Stimulated activated CD4-positive, alpha-beta T cell treated with anti-CD3 and anti-CD28 coated beads, TNF-alpha, amount 100 ng/mL, for 1 hour (primary cell): ENCODE results near the gene ADAP2.
"Not testable (repeated sequence)": the region's sequence is repeated elsewhere in the genome, so short reads cannot be mapped to it uniquely, and the experiment has no call there.

Experiments
- DNase-seq, 3 donors: peaks; one replicate each; pipeline ENCODE4 v3.0.0-alpha.2; 2020; ENCODE audit warnings: low read depth in 3 of 3, low spot score in 1 of 3

The ADAP2 gene

GRCh38 chr17:30929081-30929633 is 7.4 kb downstream of the ADAP2 start:
- no peak for DNase-seq

- DNase-seq: not testable (repeated sequence)
These were observed 8.1 kb downstream of the ADAP2 start for GRCh38 chr17:30929861-30930260.

GRCh38 chr17:30930495-30930894 is 8.8 kb downstream of the ADAP2 start:
- DNase-seq: no peak

DNA sequence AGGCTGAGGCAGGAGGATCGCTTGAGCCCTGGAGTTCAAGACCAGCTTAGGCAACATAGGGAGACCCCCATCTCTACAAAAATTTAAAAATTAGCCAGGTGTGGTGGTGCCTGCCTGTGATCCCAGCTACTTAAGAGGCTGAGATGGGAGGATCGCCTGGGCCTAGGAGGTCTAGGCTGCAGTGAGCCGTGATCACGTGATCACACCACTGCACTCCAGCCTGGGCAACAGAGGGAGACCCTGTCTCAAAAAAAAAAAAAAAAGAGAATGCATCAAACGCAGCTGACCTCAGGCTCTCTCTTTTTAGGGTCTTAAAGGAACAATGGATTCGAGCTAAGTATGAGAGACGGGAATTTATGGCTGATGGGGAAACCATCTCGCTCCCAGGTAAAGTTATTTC is 9.8 kb downstream of the ADAP2 start:
- not testable (repeated sequence) for DNase-seq

GRCh38 chr17:30933966-30934365 is 12.2 kb downstream of the ADAP2 start:
- no peak for DNase-seq

GRCh38 chr17:30939051-30939689 is 17.4 kb downstream of the ADAP2 start:
- DNase-seq: no peak

DNA sequence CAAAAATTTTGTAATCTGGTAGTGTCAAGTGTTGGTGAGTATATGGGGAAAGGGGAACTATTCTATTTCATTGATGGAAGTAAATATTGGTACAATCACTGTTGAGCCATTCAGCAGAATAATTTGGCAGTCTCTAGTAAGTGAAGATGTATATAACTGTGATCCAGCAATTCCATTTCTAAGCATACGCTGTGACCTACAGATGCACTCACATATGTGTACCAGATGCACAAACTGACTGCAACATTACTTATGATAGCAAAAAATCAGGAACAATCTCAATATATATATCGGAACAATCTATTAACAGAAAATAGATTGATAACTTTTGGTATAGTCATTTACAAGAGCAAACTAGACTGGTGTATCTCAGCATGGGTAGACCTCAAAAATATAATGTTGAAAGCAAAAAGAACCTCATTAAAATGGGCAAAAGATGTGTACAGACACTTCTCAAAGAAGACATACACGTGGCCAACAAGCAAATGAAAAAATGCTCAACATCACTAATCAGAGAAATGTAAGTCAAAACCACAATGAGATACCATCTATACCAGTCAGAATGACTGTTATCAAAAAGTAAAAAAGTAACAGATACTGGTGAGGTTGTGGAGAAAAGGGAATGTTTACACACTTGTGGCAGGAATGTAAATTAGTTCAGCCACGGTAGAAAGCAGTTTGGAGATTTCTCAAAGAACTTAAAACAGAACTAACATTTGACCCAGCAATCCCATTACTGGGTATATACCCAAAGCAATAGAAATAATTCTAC is 20.7 kb downstream of the ADAP2 start:
- DNase-seq: no peak

DNA sequence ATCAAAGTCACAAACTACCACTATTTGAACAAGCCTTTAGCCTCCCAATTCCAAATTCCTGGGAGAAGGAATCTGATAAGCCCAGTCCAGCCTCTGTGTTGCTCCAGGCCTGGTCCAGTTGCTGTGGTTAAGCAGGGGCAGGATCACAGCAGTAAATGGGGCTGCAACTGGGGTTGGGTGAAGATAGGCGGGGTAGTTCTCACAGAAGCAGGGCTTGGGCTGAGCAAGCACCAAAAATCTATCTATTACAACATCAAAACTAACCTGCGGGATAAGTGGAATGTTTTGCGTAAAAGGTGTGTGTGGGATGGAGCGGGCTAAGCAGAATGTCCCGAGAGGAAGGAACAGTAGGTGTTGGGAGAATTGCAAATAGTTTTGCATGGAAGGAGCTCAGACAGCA is 26.1 kb downstream of the ADAP2 start:
- no peak for DNase-seq

DNA sequence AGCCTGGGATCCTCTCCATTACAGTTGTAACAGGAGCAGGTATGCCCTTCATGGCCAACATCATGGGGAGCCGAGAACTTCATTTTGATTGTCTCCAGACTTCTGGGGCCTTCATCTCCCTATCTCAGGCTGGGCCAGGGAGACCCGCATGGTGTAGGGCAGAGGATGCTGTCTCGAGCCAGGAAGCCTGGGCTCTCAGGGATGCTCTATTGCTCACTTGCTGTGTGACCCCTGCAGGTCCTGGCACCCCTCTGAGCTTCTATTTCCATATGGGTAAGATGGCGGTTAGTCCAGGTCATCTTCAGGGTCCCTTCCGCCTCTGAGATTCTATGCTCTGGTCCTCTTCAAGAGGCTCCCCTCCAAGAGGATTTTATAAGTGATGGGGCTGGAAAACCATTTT is 28.4 kb downstream of the ADAP2 start:
- no peak for DNase-seq

DNA sequence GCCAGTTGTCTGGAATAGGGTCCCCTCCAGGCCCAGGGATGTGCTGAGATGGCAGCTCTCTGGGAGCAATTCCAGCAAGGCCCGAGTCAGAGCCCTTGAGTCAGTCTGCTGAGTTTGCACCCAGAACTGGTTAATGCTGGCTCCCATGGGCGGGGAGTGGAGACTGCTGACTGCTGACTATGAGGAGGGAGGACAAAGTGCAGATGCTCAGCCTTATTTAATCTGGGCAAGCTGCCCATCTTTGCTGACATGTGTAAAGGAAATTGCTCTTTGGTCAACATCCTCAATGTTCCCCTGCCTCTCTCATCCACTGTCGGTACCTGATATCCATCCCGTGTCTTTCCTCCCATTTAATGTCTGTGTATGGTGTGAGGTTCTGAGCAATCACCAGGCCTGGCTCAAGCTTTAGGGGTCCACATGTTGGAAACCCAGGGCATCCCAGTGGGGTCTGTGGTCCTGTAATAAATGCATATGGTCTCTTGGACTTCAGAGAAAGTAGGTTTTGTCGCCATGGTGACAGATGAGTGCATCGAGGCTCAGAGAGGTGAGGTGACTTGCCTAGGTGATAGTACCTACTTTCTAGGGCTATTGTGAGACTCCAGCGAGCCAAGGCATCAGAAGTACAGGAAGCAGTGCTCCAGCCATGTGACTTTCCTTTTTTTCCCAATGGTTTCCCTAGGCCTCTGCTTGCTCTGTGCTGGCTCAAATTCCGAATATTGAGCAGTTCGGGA is 29.1 kb downstream of the ADAP2 start:
- no peak for DNase-seq

- no peak for DNase-seq
These were observed 31.1 kb downstream of the ADAP2 start for GRCh38 chr17:30952638-30953393.

GRCh38 chr17:30954046-30954830 is 32.5 kb downstream of the ADAP2 start:
- DNase-seq: no peak

- no peak for DNase-seq
These were observed 35.1 kb downstream of the ADAP2 start for GRCh38 chr17:30956764-30957374.

- DNase-seq: no peak
These were observed 36.0 kb downstream of the ADAP2 start for GRCh38 chr17:30957741-30958140.

DNA sequence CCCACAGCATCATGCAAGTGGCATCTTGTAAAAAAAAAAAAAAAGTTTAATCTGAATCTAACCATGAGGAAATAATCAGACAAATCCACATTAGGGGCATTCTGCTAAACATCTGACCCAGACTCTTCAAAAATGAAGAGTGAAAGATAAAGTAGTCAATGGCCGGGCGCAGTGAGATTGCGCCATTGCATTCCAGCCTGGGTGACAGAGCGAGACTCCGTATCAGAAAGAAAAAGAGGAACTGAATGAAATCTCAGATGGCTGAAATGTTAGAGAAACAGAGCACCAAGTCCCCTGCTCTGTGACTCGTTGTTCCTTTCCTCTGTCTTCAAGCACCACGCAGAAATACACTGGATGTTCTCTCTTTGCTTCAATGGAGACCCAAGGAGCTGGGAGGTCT is 36.4 kb downstream of the ADAP2 start:
- DNase-seq: no peak

- no peak for DNase-seq
These were observed 39.8 kb downstream of the ADAP2 start for GRCh38 chr17:30961209-30962188.

DNA sequence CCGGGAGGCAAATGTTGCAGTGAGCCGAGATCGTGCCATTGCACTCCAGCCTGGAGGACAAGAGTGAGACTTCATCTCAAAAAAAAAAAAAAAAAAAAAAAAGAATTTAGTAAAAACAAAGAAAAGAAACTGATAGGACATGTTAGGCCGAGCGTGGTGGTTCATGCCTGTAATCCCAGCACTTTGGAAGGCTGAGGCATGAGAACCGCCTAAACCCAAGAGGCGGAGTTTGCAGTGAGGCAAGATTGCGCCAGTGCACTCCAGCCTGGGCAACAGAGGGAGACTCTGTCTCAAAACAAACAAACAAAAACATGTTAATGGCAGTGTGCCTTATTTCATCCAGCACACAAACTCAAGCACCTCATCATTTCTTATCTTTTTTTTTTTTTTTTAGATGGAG is 42.6 kb downstream of the ADAP2 start:
- DNase-seq: not testable (repeated sequence)

GRCh38 chr17:30964876-30965275 is 43.1 kb downstream of the ADAP2 start:
- DNase-seq: no peak

GRCh38 chr17:30965686-30966085 is 43.9 kb downstream of the ADAP2 start:
- DNase-seq: no peak
